Ovary (tissue), 3 donors: Measurements from ENCODE around the gene ZNF17.

Experiments
- POLR2A ChIP-seq: fragments of 450-650 bp; IDR thresholded peaks from one replicate; pipeline ENCODE4 v1.6.1; 2017; ENCODE audit warnings: antibody characterized with exemption, mild to moderate bottlenecking, moderate library complexity
- TF ChIP-seq, protein P1 (sequence below), 3 donors: fragments of 450-650 bp in 2 of 3; fragments of 200-600 bp in 1 of 3; IDR thresholded peaks; one replicate each; pipeline versions ENCODE4 v1.5.1 to v1.8.0; 2016 to 2022; ENCODE audit warnings: antibody characterized with exemption in 3 of 3, mild to moderate bottlenecking in 1 of 3
- donor health status: DM: no; HTN: no; CAD: no.

DNA sequence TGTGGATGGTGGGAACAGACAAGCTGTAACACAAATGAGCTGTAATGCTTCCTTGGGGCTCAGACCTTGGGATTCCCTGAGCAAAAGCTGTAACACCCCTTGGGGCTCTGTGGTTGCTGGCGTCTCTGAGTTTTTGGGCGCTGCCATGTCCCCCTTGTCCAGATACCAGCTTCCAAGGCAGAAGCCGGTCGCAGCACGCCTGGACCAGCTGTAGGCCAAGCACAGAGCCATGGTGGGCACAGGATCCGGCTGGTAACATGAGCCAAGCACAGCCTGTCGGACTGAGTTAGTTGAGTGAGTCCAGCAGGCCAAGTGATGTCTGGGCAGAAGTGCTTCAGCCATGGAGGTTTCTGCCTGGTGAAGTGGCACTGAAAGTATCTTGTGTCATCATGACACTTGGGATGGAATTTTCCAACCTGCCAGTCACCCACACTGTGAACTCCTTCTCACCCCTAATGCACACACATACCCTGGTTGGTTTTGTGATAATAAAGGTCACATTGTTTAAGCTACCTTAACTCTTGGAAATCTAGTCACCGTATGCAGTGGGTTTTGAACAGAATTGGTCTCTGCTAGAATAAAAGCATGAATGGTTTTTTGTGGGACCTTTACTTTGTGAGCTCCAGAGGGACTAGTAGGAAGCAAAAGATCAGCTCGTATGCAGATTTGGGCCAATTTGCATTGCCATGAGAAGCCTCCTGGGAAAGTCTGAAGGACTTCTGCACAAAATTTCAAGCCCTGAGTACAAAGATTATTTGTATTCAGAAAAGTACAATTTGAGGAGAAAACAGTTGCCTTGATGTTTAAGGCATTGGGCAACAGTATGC, 7.0 kb upstream of the ZNF17 start:
- no peak for TF ChIP-seq POLR2A
- TF ChIP-seq, protein P1, sequence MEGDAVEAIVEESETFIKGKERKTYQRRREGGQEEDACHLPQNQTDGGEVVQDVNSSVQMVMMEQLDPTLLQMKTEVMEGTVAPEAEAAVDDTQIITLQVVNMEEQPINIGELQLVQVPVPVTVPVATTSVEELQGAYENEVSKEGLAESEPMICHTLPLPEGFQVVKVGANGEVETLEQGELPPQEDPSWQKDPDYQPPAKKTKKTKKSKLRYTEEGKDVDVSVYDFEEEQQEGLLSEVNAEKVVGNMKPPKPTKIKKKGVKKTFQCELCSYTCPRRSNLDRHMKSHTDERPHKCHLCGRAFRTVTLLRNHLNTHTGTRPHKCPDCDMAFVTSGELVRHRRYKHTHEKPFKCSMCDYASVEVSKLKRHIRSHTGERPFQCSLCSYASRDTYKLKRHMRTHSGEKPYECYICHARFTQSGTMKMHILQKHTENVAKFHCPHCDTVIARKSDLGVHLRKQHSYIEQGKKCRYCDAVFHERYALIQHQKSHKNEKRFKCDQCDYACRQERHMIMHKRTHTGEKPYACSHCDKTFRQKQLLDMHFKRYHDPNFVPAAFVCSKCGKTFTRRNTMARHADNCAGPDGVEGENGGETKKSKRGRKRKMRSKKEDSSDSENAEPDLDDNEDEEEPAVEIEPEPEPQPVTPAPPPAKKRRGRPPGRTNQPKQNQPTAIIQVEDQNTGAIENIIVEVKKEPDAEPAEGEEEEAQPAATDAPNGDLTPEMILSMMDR (IDR thresholded peaks at IDR 0.05) = no peak
